H4 (cell line): ENCODE results near the gene PLEKHD1. TPM values are rescaled to one million over a fixed set of nuclear protein-coding genes. Genes with fewer than 3 reads are reported as not detected.
"Not testable (repeated sequence)": the region's sequence is repeated elsewhere in the genome, so short reads cannot be mapped to it uniquely, and the experiment has no call there.

Source experiments
- DNase-seq: peaks from one replicate; pipeline ENCODE4 v3.0.0-alpha.2; 2015; ENCODE audit warnings: low spot score
- total RNA-seq: library from RNA; depleted of rRNA; stranded (reverse); fragments of >200 nt; shearing (Covaris generic); gene quantifications from 2 replicates; pipeline ENCODE4 v1.2.3, GENCODE V29; 2014

Gene PLEKHD1
- total RNA-seq, 1 experiment from 2014 or later: not detected

DNA sequence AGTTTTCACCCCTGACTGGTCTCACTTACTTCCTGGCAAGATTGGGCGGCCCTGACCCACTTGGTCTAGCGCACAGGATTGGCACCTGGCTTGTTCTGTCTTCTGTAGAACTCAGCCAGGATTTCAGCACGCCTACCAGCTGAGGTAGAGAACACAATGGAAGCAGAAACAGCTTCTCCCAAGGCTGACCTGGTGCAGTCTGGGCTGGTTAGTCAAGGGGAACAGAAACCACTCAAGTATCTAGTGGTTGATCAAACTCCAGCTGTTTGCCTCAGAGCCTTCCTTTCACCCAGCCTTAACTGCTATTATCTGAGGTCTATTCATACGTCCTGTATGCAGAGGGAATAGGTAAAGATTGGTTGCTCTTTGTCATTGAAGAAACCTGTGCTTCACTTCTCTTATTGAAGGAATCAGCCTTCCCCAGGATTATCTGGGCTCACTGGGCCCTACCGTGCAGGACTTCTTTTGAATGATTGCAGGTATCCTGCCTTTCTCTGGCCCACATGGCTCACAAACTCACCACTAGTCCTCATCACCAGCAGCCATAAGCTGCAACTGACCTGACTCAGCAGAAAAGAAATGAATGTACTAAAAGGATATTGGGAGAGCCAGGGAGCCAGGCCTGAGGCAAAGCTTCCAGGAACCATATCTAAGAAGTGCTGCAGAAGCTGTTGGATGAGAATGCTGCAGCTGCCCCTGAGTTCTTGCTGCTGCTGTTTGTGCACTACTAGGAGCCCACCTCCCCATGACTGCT is 2.5 kb upstream of the PLEKHD1 start:
- DNase-seq: no peak

DNA sequence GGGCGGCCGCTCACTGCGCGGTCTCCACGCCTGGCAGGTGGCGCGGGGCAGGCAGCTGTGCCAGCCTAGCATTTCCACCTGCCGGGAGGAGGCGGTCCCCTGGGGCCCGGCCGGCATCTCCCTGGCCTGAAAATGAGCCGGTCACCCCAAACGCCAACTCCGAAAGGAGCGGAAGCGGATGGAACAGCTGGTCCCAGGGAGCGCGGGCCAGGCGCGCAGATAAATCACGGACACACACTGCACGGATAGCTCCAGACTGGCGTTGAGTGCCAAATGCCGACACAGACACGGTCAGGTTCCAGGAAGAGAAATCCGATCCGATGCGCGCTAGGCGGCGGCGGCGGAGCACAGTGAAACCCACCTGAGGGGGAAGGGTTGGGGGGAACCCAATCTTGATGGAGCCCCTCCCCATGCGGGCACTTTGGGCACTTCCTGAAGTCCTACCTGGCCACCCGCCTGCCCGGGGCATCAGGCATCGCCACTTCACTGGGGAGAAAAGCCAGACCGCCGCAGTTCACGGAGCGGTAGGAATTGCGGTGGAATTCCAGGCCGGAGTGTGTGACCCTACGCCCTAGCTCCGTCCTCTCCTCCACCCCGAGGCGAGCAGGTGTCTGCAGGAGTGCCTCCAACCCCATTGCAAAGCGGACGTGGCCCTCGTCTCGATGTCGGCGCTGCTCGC is 624 bp upstream of the PLEKHD1 start:
- no peak for DNase-seq

DNA sequence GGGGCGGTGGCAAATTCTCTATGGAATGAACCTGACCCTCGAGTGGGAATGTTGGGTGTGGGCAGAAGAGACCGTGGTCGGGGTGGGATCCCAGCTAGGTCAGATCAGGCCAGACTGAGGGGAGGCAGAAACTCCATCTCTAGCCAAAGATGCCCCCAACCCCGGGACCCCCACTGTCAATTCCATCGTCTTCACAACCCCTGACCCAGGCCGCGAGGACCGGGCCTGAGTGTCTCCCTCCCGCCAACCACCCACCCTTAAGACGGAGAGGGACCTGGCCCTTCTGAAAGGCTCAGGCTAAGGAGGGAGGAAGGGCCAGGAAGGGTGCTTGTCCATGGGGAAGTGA is 760 bp downstream of the PLEKHD1 start:
- no peak for DNase-seq

DNA sequence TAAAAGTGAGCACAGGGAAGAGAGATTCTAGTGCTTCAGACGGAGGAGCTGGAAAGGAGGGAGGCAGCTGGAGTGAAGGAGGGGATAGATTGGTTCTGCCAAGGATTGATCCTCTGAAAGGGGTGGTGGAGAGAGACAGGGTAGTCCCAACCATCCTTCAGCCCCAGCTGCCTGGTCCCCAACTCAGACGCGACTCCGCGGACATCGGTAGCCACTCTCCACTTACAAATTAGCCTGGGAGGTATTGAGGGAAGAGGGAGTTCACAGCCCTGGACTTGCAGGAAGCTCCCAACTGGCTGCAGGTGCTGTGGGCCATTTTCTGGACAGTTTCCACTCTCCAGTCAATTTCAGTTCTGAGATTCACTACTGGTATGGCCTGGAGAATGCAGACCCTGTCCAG is 1.2 kb downstream of the PLEKHD1 start:
- no peak for DNase-seq

DNA sequence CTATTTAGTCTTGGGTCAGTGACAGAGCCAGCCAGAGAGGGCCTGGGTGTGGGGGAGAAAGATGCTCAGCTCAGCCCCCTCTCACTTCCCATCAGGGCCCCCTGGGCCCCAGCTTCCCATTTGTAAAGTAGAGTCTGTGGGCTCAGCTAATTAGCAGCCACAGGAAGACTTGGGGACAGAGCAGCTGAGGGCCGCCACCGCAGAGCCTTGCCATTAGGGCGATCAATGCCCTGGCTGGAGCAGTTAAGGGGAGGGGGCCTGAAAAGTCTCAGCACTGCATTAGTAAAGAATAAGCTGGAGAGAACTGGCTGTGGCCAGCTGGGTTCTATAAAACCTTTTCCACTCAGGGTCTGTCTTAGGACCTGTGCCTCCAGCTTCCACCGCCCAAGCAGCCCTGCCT is 2.7 kb downstream of the PLEKHD1 start:
- no peak for DNase-seq

DNA sequence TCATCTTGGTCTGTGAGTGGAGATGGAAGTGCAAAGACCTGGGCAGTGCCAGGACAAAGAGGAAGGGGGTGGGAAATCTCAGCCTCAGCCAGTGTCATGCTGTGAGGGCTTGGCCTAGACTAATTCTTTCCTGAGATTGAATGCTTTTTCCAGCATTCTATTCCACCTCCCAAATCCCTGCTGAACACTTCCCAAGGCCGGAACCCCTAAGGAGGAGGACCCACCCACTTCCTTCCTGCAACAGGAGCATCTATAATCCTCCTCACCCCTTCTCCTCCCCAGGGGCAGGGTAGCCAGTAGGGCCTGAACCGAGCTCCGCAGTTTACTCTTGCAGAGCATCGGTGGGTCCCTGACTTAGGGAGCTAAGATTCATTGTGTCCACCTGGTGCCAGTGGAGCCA is 3.2 kb downstream of the PLEKHD1 start:
- DNase-seq: no peak

DNA sequence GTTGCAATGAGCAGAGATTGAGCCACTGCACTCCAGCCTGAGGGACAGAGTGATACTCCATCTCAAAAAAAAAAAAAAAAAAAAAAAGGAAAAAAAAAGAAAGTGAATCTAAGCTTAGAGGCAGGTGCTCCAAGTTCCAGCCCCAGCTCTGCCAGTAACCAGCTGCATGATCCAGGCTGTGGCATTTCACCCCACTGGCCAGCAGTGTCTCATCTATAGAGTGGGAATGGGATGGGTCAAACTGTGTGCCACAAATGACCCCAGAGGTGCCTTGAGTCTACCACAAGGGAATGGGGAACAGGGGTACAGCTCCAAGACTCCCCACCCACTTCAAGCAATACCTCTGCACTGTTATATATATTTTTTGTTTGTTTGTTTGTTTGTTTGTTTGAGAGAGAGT is 5.0 kb downstream of the PLEKHD1 start:
- DNase-seq: no peak

DNA sequence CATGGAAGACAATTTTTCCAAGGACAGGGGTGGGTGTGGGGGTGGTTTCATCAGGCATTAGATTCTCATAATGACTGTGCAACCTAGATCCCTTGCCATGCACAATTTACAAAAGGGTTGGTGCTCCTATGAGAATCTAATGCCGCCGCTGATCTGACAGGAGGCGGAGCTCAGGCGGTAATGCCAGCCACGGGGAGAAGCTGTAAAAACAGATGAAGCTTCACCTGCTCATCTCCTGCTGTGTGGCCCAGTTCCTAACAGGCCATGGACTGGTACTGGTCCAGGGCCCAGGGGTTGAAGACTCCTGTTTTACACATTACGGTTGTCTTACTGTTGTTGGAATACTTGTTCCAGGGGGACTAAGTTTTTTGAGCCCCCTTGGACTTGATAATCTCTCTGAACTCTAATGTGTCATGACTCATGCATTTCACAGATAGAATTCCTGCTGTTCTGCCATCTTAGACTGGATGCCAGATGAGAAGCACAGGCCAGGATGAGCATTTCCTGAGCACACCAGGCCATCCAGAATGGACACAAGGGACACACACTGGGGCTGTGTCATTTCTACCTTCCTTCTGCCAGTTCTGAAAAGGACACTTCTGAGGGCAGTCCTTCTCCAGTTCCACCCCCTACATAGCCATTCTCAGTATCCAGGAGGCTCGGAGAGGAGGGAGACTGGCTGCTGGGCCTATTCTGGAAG is 5.8 kb downstream of the PLEKHD1 start:
- DNase-seq: no peak

DNA sequence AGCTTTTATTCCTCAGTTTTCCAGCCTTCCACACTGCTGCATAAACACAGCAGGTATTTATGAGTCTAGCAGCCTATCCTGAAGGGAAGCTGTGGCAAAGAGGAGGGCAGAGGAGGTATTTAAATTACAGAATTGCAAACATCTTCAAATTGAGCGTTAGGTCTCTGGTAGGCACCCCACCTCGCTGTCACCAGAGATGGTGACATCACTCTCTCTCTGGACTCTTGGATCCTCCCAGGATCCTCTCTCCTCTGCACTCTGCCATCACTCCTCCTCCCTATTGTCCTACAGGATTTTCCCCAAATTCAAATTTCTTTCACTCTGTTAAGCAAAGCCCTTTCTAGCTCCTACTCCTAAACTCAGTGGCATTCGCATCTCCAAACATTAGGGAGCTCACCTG is 6.7 kb downstream of the PLEKHD1 start:
- no peak for DNase-seq

DNA sequence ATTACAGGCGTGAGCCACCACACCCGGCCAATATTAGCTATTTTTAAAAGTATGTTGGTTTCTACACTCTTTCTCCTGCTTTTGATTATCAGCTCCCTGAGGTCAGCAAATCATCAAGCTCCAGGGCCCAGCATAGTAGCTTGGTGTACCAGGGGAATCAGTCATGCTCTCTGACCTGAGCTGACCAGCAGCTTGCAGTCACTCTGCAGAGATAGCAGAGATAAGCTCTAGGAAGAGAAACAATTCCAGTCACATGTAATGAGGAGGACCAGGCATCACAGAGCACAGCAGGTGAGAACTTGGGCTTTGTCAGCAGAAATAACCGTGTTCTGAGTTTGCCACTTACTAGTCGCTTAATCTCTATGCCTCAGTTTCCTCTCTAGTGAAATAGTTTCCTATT is 8.5 kb downstream of the PLEKHD1 start:
- DNase-seq: no peak

DNA sequence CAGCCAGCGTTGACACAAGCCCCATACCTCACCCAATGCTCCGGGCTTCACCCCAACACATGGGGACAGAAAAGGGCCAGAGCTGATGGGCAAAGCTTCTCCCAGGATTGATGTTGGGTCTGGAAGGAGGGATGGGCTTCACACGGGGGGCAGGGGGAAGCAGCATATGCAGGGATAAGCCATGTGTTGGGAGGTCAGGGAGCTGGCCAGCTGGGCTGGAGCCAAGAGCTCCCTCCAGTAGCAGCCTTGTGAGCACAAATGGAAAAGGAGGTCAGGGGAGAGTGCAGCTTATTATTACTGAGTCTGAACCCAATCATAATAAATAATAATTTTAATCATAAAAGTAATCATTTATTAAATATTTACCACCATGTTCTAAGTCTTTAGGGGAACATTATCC is 9.3 kb downstream of the PLEKHD1 start:
- no peak for DNase-seq

DNA sequence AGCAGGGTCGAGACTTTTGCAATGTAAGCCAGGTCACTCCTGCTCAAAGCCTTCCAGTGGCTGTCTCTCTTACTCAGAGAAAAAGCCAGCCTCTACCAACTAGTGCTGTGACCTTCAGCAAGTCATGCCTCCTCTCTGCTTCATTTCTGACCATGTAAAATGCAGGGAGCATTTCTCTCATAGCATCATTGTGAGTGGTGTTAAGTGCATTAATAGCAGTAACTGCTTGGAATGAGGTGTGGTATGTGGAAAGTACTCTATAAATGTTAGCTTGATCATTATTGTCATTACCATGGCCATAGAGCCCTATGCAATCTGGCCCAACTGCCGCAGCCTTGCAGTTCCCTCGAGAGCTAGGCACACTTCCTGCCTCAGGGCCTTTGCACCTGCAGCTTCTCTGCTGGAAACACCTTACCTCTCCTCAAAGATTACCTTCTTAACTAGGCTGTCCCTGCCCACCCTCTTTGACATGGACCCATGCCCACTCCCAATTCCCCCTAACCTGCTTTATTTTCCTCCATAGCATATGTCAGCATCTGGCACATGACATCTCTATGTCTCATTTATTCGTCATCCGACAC is 10.9 kb downstream of the PLEKHD1 start:
- no peak for DNase-seq

DNA sequence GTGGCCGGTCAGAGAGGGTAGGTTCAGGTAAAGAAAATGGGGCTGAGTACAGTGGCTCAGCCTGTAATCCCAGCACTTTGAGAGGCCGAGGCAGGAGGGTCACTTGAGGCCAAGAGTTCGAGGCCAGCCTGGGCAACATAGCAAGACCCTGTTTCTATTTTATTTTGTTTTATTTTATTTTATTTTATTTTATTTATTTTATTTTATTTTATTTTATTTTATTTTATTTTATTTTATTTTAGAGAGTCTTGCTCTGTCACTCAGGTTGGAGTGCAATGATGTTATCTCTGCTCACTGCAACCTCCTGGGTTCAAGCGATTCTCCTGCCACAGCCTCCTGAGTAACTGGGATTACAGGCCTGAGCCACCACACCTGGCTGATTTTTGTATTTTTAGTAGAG is 13.3 kb downstream of the PLEKHD1 start:
- not testable (repeated sequence) for DNase-seq

DNA sequence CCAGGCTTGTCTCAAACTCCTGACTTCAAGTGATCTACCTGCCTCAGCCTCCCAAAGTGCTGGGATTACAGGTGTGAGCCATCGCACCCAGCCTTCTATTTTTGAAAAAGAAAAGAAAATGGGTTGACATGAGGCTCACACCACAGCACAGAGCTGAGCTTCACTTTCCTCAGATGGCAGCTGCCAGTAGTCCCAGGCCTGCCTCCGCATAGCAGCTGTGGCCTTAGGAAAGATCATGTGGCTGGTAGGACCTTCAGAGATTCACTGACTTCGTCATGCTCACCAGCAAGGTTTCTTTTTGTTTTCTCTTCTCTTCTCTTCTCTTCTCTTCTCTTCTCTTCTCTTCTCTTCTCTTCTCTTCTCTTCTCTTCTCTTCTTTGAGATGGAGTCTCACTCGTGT is 13.8 kb downstream of the PLEKHD1 start:
- not testable (repeated sequence) for DNase-seq

DNA sequence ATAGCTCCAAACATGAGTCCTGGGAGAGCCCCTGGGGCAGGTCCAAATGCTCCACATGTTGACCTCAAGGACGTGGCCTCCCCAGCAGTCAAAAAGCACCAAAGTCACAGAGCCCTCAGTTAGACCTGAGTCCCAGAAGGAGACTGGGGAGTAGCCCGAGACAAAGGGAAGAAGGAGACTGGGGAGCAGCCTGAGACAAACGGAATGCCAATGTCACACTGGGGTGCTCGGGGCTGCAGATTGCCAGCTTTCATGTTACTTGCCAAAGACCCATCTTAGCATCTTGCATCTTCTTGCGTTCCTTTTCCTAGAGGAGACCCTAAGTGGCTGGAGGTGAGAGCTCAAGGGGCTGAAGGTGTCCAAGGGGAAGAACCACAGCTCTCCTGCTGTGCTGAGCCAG is 14.9 kb downstream of the PLEKHD1 start:
- no peak for DNase-seq

DNA sequence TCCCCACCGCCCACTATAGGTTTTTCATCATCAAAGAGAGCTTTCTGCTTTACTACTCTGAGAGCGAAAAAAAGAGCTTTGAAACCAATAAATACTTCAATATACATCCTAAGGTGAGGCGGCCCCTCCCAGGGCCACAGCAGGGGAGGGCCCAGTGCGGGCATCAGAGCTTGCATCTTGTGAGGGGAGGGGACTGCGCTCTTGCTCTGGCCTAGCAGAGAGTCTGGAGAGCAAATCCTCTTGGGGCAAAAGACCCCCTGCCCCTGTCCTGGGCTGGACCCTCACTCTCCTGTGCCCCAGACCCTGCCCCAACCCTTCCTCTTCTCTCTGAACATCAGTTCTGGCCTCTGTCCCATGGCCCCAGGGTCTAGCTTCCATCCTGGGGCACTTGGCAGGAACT is 15.6 kb downstream of the PLEKHD1 start:
- DNase-seq: no peak

DNA sequence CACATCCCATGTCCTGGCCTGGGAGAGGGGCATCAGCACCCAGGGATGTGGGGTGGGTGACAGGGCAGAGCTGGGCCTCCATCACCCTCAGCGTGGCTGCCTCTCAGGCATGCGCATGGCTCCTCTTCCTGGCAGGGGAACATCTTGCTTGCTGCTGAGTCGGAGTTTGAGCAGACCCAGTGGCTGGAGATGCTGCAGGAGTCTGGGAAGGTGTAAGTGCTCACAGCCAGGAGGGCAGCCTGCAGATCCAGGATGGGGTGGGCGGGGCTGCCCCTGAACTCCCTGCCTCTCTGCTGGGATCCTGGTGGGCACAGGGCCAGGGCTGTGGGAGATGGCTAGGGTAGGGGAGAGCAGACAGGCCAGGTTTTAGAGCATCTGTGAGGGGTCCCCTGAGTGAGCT is 16.2 kb downstream of the PLEKHD1 start:
- DNase-seq: no peak

DNA sequence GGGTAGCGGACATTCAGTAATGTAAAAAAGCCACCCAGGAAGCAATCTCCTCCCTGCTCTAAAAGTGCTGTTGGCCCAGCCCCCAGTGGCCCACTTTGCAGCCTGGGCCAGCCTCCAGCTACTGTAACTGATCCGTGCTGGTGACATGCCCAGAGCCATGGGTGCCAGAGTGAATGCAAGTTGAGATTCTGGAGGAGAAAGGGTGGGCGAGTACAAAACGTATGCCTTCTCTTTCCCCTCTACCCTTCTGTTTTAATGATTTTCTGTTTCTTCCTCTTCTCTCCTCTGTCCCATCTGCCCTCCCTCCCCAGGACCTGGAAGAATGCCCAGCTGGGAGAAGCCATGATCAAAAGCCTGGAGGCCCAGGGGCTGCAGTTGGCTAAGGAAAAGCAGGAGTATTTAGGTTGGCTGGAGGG is 16.9 kb downstream of the PLEKHD1 start:
- DNase-seq: peak; percentile 20

DNA sequence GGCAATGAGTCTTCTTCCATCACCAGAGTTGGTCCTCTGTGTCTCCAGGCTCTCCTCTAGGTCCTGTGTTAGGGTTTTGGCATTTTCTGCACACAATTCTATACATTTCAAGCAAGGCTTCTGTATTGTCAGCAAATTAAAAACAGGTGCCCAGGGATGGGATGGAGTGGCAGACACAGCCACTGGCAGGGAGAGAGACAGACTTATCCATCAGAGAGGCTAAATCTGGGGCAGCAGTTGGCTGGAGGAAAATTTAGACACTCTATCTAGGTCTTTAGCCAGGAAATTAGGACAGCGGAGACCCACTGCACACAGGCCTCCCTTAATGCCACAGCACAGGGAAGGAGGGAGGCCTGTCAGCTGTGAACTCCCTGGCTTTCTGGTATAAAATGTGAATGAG is 20.2 kb downstream of the PLEKHD1 start:
- no peak for DNase-seq

DNA sequence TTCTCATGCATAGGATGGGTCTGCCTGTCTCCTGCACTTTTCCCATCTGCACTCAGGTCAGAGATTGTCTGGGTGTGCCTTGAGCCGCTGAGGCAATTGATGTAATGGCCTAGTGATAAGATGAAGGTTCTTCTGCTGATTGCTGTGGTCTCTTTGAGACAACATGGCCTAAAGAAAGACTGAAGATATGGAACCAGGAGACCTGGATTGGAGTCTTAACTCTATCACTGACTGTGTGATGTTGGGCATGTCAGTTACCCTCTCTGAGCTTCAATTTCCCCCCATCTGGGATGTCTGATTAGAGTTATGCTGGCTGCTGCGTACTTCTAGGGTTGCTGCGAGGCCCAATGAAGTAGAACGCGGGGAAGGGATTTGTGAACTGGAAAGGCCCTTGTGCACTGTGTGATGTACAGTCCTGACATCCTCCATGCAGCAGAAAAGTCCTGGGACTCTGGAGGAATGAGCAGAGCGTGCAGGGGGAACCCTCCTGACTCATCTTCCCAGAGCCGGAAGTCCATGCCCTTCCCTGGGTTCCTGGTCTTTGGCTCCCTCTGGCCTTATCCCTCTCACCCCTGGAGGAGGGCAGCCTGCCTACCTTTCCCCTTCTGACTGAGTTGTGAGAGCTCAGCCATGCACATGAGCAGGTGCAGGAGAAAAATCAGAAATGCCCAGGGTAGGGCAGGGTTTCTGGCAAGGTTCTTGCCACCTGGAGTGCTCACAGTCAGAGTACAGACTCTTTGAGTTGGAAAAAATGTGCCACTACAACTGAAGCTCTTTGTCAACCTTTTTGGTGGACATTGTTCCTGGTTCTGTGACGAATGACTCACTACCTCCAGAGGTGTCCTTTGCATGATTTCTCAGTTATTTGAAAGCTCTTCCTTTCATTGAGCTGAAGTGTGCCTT is 21.1 kb downstream of the PLEKHD1 start:
- DNase-seq: no peak

DNA sequence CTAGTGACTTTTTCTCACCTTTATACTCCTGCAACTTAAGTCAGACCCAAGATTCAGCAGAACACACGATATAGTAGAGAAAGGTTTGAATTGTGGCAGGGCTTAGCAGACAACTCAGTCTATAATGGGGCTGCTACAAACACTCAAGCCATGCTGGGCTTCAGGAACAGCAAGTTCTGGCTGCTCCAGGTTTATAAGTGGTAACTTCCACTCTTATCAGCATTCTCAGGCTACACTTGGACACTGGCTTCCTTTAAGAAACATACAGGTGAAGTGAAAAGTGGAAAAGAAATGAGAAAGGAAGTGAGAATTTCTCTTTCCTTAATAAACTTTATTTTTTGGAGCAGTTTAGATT is 21.7 kb downstream of the PLEKHD1 start:
- DNase-seq: no peak
